Right renal cortex interstitium (tissue), 3 donors: ENCODE results near the gene C1orf232. TPM values are rescaled to one million over a fixed set of nuclear protein-coding genes. Genes with fewer than 3 reads are reported as not detected.

Experiments used
- DNase-seq, 3 donors: peaks; one replicate each; pipeline ENCODE4 v3.0.0-alpha.2; 2013; ENCODE audit warnings: low read depth in 3 of 3, low spot score in 2 of 3
- polyA plus RNA-seq, 3 donors: library from polyadenylated mRNA; unstranded; fragments of 120-200 nt; gene quantifications; one replicate each; pipeline ENCODE4 v1.2.1, GENCODE V29; 2013; ENCODE audit not compliant: insufficient read length in 3 of 3

C1orf232 gene
- polyA plus RNA-seq, 3 donors = 0.38 TPM; not detected in 2

GRCh38 chr1:26125382-26125781 is 43.4 kb downstream of the C1orf232 start:
- no peak for DNase-seq

- no peak for DNase-seq
Observed at GRCh38 chr1:26124418-26125331, 44.1 kb downstream of the C1orf232 start.

GRCh38 chr1:26122988-26123973 is 45.5 kb downstream of the C1orf232 start:
- no peak for DNase-seq

- no peak for DNase-seq
Observed at GRCh38 chr1:26121854-26122773, 46.6 kb downstream of the C1orf232 start.

- no peak for DNase-seq
Observed at GRCh38 chr1:26119892-26120608, 48.7 kb downstream of the C1orf232 start.

GRCh38 chr1:26114165-26114927 is 54.4 kb downstream of the C1orf232 start:
- no peak for DNase-seq

Other genes starting within 250 kb of the C1orf232 start
- 10 to 100 TPM; 18.8 to 22.9 (median 22.3) TPM for gene PAFAH2, start 170.9 kb downstream of the C1orf232 start, polyA plus RNA-seq
- 1 to 10 TPM; 1.1 to 1.5 (median 1.3) TPM for gene EXTL1, start 147.2 kb downstream of the C1orf232 start, polyA plus RNA-seq
- gene SLC30A2, start 122.8 kb downstream of the C1orf232 start, polyA plus RNA-seq = 1 to 10 TPM; 2.8 to 4.9 (median 4.2) TPM
- gene TRIM63, start 101.3 kb downstream of the C1orf232 start, polyA plus RNA-seq = 1 to 10 TPM in 1 of 3 donors, under 1 TPM in 2; 0.82 to 1.3 (median 0.85) TPM
- gene PDIK1L, start 57.1 kb downstream of the C1orf232 start, polyA plus RNA-seq = 10 to 100 TPM; 20.5 to 22.0 (median 20.7) TPM
- gene FAM110D, start 9.9 kb downstream of the C1orf232 start, polyA plus RNA-seq = 1 to 10 TPM; 1.2 to 1.3 (median 1.2) TPM
- gene ZNF593, start 945 bp upstream of the C1orf232 start, polyA plus RNA-seq = 10 to 100 TPM; 12.4 to 15.4 (median 13.1) TPM
- under 1 TPM; 0.42 to 0.62 (median 0.60) TPM for gene ZNF593OS, start 2.9 kb upstream of the C1orf232 start, polyA plus RNA-seq
- gene CNKSR1, start 8.5 kb upstream of the C1orf232 start, polyA plus RNA-seq = 10 to 100 TPM in 2 of 3 donors, 1 to 10 TPM in 1; 9.0 to 11.7 (median 10.3) TPM
- gene CATSPER4, start 21.6 kb upstream of the C1orf232 start, polyA plus RNA-seq = under 1 TPM in 1 of 3 donors, not detected in 2; 0.10 TPM
- 10 to 100 TPM; 13.7 to 18.9 (median 15.0) TPM for gene CEP85, start 65.2 kb upstream of the C1orf232 start, polyA plus RNA-seq
- gene SH3BGRL3, start 111.1 kb upstream of the C1orf232 start, polyA plus RNA-seq = 100 to 1,000 TPM in 1 of 3 donors, 10 to 100 TPM in 2; 83.5 to 110 (median 94.5) TPM
- gene UBXN11, start 137.7 kb upstream of the C1orf232 start, polyA plus RNA-seq = 10 to 100 TPM; 33.2 to 35.5 (median 35.3) TPM
- 1 to 10 TPM; 2.8 to 7.9 (median 5.3) TPM for gene CD52, start 149.0 kb upstream of the C1orf232 start, polyA plus RNA-seq
- 1 to 10 TPM in 1 of 3 donors, under 1 TPM in 2; 0.46 to 1.0 (median 0.80) TPM for gene CRYBG2, start 185.2 kb upstream of the C1orf232 start, polyA plus RNA-seq
- not detected for gene ZNF683, start 203.8 kb upstream of the C1orf232 start, polyA plus RNA-seq
- under 1 TPM in 2 of 3 donors, not detected in 1; 0.06 to 0.07 TPM for gene LIN28A, start 241.9 kb upstream of the C1orf232 start, polyA plus RNA-seq